IMR-90 (cell line): ENCODE results near the gene CPN1.

ENCODE experiments used
- BHLHE40 ChIP-seq: fragments of 150-350 bp; IDR thresholded peaks from 2 replicates; pipeline ENCODE4 v1.6.1; 2016; ENCODE audit warnings: mild to moderate bottlenecking, low read depth, low read length
- CTCF ChIP-seq: conservative IDR thresholded peaks from 2 replicates; pipeline ENCODE4 v1.5.1; 2012; ENCODE audit warnings: mild to moderate bottlenecking, low read depth, low read length, improper control_type of control experiment
- POLR2A ChIP-seq: IDR thresholded peaks from 2 replicates; pipeline ENCODE4 v1.6.1; 2012; ENCODE audit warnings: mild to moderate bottlenecking, low read depth, low read length

DNA sequence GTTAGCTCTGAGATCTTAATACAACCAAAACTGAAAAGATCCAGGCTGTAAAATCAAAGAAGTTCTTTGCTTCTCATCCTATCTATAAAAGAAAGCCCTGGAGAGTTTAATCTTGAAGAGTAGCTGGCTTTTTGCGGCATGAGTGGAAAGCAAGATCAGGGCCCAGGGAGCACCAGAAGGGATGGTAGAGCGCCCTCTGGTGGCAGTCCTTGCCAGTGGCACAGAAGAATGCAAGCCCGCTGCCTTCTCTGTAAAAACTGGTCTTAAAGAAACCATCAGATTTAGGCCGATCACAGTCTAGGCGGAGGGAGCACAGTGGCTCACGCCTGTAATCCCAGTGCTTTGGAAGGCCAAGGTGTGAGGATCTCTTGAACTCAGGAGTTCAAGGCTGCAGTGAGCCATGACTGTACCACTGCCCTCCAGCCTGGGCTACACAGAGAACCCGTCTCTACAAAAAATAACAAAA lies 35.6 kb downstream of the CPN1 start:
- TF ChIP-seq CTCF: peak; percentile 93
- TF ChIP-seq POLR2A: no peak
- no peak for TF ChIP-seq BHLHE40
